Peyer's patch (tissue), 4 donors: ENCODE measurements around the gene FSTL3.

Experiments used
- POLR2A ChIP-seq, 2 donors: fragments of 450-650 bp; IDR thresholded peaks; one replicate each; pipeline ENCODE4 v1.5.1; 2017; ENCODE audit warnings: antibody characterized with exemption in 2 of 2, mild to moderate bottlenecking in 2 of 2, moderate library complexity in 2 of 2
- TF ChIP-seq, protein P1 (sequence below), 6 experiments: fragments of 450-650 bp in 4 of 6; fragments of 200-600 bp in 2 of 6; sonication (generic) in 1 of 6; IDR thresholded peaks; one replicate each; pipeline ENCODE4 v1.5.1; 2017 to 2019; ENCODE audit warnings: antibody characterized with exemption in 6 of 6, mild to moderate bottlenecking in 3 of 6, moderate library complexity in 1 of 6

DNA sequence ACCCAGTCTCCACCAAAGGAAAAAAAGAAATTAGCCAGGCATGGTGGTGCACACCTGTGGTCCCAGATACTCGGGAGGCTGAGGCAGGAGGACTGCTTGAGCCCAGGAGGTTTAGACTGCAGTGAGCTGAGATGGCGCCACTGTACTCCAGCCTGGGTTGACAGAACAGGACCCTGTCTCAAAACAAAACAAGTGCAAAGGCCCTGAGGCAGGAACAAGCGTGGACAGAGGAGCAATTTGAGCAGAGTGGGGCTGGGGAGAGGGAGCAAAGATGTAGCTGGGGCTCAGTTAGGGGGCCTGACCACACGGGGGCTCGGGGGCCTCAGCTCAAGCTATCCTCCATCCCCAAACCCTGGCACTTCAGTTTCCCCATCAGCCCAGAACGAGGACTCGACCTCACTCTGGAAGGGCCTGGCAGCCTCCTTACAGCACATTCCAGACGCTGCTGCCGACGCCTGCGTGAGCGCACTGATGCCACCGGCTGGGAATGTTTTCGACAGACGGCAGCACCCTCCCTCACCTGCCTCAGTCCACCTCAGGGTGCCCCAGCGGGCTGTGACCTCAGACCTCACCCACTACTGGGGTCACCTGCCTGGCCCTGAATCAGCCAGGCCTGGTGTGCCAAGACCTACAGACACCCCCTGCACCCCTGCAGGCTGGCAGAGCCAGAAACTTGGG lies 41.1 kb upstream of the FSTL3 start:
- no peak for TF ChIP-seq POLR2A (IDR thresholded peaks at IDR 0.05)
- TF ChIP-seq, protein P1, sequence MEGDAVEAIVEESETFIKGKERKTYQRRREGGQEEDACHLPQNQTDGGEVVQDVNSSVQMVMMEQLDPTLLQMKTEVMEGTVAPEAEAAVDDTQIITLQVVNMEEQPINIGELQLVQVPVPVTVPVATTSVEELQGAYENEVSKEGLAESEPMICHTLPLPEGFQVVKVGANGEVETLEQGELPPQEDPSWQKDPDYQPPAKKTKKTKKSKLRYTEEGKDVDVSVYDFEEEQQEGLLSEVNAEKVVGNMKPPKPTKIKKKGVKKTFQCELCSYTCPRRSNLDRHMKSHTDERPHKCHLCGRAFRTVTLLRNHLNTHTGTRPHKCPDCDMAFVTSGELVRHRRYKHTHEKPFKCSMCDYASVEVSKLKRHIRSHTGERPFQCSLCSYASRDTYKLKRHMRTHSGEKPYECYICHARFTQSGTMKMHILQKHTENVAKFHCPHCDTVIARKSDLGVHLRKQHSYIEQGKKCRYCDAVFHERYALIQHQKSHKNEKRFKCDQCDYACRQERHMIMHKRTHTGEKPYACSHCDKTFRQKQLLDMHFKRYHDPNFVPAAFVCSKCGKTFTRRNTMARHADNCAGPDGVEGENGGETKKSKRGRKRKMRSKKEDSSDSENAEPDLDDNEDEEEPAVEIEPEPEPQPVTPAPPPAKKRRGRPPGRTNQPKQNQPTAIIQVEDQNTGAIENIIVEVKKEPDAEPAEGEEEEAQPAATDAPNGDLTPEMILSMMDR (IDR thresholded peaks at IDR 0.05): no peak
